H1 (cell line): Measurements from ENCODE around the gene ADARB2. TPM values are rescaled to one million over a fixed set of nuclear protein-coding genes. Genes with fewer than 3 reads are reported as not detected.
A peak's percentile ranks its signal among the peaks of the same experiment; 100 is the strongest.
"Not testable (repeated sequence)": the region's sequence is repeated elsewhere in the genome, so short reads cannot be mapped to it uniquely, and the experiment has no call there.

ENCODE experiments used
- CTCF ChIA-PET: fragments of 300-600 bp; sonication (Branson Sonifier 250); formaldehyde crosslinking; loops from one replicate; lab custom pipeline; 2021; ENCODE audit not compliant: partially characterized antibody; lab: Charles Lee
- POLR2A ChIA-PET: fragments of 300-600 bp; sonication (Branson Sonifier 250); formaldehyde crosslinking; loops from one replicate; lab custom pipeline; 2021; ENCODE audit warnings: inconsistent platforms; ENCODE audit not compliant: partially characterized antibody; lab: Charles Lee
- DNase-seq, 2 experiments: peaks; one replicate each; pipeline versions ENCODE4 v3.0.0 to v3.0.0-alpha.2; 2010 to 2022; ENCODE audit warnings: low spot score in 2 of 2, low read depth in 1 of 2, mixed read lengths in 1 of 2
- FAIRE-seq: peaks from 2 replicates; lab custom pipeline; 2011; peaks lifted over from hg19 to GRCh38; lab: Jason Lieb, UNC
- H2AFZ ChIP-seq: 2 replicates; pipeline ENCODE4 v1.8.1; 2012; ENCODE audit warnings: low read length, inconsistent platforms
- H2AK5ac ChIP-seq: 2 replicates; pipeline ENCODE4 v1.6.1; 2013; ENCODE audit warnings: low read depth, low read length
- H2BK120ac ChIP-seq: replicated peaks from 2 replicates; pipeline ENCODE3; 2013; ENCODE audit warnings: low read depth, low read length, inconsistent platforms
- H2BK12ac ChIP-seq: 2 replicates; pipeline ENCODE4 v1.6.1; 2013; ENCODE audit warnings: low read depth, low read length
- H2BK15ac ChIP-seq: 2 replicates; pipeline ENCODE4 v1.6.1; 2013; ENCODE audit warnings: low read length
- H2BK20ac ChIP-seq: 2 replicates; pipeline ENCODE4 v1.6.1; 2013; ENCODE audit warnings: low read length
- H2BK5ac ChIP-seq: 2 replicates; pipeline ENCODE4 v1.6.1; 2013; ENCODE audit warnings: low read depth, low read length
- H3K14ac ChIP-seq: 2 replicates; pipeline ENCODE4 v1.6.1; 2013; ENCODE audit warnings: inconsistent platforms; ENCODE audit not compliant: insufficient read length
- H3K18ac ChIP-seq: 2 replicates; pipeline ENCODE4 v1.6.1; 2013; ENCODE audit warnings: low read length; ENCODE audit errors: extremely low read depth
- H3K23ac ChIP-seq: 2 replicates; pipeline ENCODE4 v1.6.1; 2013; ENCODE audit warnings: inconsistent platforms; ENCODE audit not compliant: insufficient read length
- H3K23me2 ChIP-seq: 2 replicates; pipeline ENCODE4 v1.6.1; 2013; ENCODE audit warnings: low read depth, low read length
- H3K27ac ChIP-seq: 2 replicates; pipeline ENCODE4 v1.6.1; 2011; ENCODE audit warnings: low read depth, low read length, inconsistent platforms
- H3K27me3 ChIP-seq, 4 experiments: replicated peaks in 1 of 4; 1 replicate in 1 of 4; 2 replicates in 3 of 4; pipeline versions ENCODE4 v1.6.1 to v1.8.1; 2011 to 2013; ENCODE audit warnings: low read length in 3 of 4, mild to moderate bottlenecking in 3 of 4, inconsistent platforms in 2 of 4, mixed read lengths in 2 of 4, moderate library complexity in 1 of 4; ENCODE audit not compliant: control insufficient read depth in 3 of 4, insufficient read depth in 3 of 4; ENCODE audit errors: extremely low read depth in 1 of 4
- H3K36me3 ChIP-seq, 4 experiments: 2 replicates each; pipeline versions ENCODE4 v1.6.1 to v1.8.1; 2011 to 2013; ENCODE audit warnings: mild to moderate bottlenecking in 4 of 4, low read length in 3 of 4, moderate library complexity in 2 of 4, control low read depth in 1 of 4, inconsistent platforms in 1 of 4; ENCODE audit not compliant: insufficient read depth in 4 of 4, control insufficient read depth in 2 of 4
- H3K4ac ChIP-seq: replicated peaks from 2 replicates; pipeline ENCODE3; 2013; ENCODE audit warnings: low read length, low read depth, mixed read lengths, inconsistent platforms; ENCODE audit not compliant: insufficient read length
- H3K4me1 ChIP-seq, 4 experiments: replicated peaks in 1 of 4; 1 replicate in 1 of 4; 2 replicates in 3 of 4; pipeline versions ENCODE4 v1.6.1 to v1.8.1; 2011 to 2013; ENCODE audit warnings: low read length in 3 of 4, inconsistent platforms in 2 of 4, mixed read lengths in 1 of 4; ENCODE audit not compliant: insufficient read depth in 4 of 4, control insufficient read depth in 3 of 4
- H3K4me2 ChIP-seq, 2 experiments: 2 replicates each; pipeline versions ENCODE4 v1.6.1 to v1.8.1; 2011 to 2013; ENCODE audit warnings: low read depth in 2 of 2, low read length in 2 of 2, control low read depth in 1 of 2, inconsistent platforms in 1 of 2, mild to moderate bottlenecking in 1 of 2; ENCODE audit not compliant: insufficient read depth in 1 of 2
- H3K4me3 ChIP-seq, 4 experiments: fragments of 200-600, 300-600 bp in 1 of 4; sonication (generic), shearing (Covaris generic), sonication (Bioruptor Twin) in 1 of 4; 2 replicates each; pipeline versions ENCODE4 v1.5.1 to v1.8.1; 2011 to 2016; ENCODE audit warnings: low read length in 4 of 4, low read depth in 3 of 4, control low read depth in 2 of 4, inconsistent platforms in 2 of 4, mild to moderate bottlenecking in 2 of 4, mixed read lengths in 1 of 4, moderate library complexity in 1 of 4; ENCODE audit not compliant: insufficient read depth in 2 of 4; ENCODE audit errors: extremely low read depth in 1 of 4
- H3K56ac ChIP-seq: replicated peaks from 2 replicates; pipeline ENCODE3; 2013; ENCODE audit warnings: low read depth, mild to moderate bottlenecking, mixed read lengths, low read length, inconsistent platforms; ENCODE audit not compliant: insufficient read length
- H3K79me1 ChIP-seq: 2 replicates; pipeline ENCODE4 v1.6.1; 2013; ENCODE audit warnings: low read depth, low read length, control low read depth
- H3K79me2 ChIP-seq, 2 experiments: 2 replicates each; pipeline versions ENCODE4 v1.6.1 to v1.8.1; 2012 to 2013; ENCODE audit warnings: low read length in 2 of 2, mild to moderate bottlenecking in 2 of 2, inconsistent platforms in 1 of 2; ENCODE audit not compliant: insufficient read depth in 2 of 2, control insufficient read depth in 1 of 2
- H3K9ac ChIP-seq, 4 experiments: replicated peaks in 1 of 4; 1 replicate in 1 of 4; 2 replicates in 3 of 4; pipeline versions ENCODE4 v1.6.1 to v1.8.1; 2011 to 2013; ENCODE audit warnings: low read depth in 3 of 4, low read length in 3 of 4, control low read depth in 2 of 4, mild to moderate bottlenecking in 2 of 4, moderate library complexity in 2 of 4, inconsistent platforms in 1 of 4; ENCODE audit errors: extremely low read depth in 1 of 4
- H3K9me3 ChIP-seq, 2 experiments: 2 replicates each; pipeline versions ENCODE4 v1.6.1 to v1.8.1; 2012 to 2013; ENCODE audit warnings: mild to moderate bottlenecking in 2 of 2, moderate library complexity in 2 of 2, control low read depth in 1 of 2, inconsistent platforms in 1 of 2, low read depth in 1 of 2, low read length in 1 of 2, mixed read lengths in 1 of 2; ENCODE audit not compliant: insufficient read depth in 2 of 2
- H4K20me1 ChIP-seq, 2 experiments: replicated peaks in 1 of 2; 2 replicates each; pipeline versions ENCODE3 to v1.8.1; 2011 to 2013; ENCODE audit warnings: inconsistent platforms in 2 of 2, low read length in 2 of 2, mild to moderate bottlenecking in 1 of 2; ENCODE audit not compliant: insufficient read depth in 2 of 2, control insufficient read depth in 1 of 2
- H4K5ac ChIP-seq: 2 replicates; pipeline ENCODE4 v1.6.1; 2013; ENCODE audit warnings: low read length, low read depth, mixed read lengths, inconsistent platforms; ENCODE audit not compliant: insufficient read length
- H4K8ac ChIP-seq: 2 replicates; pipeline ENCODE4 v1.8.0; 2013; ENCODE audit warnings: mild to moderate bottlenecking, moderate library complexity, low read length, inconsistent platforms; ENCODE audit not compliant: insufficient read depth; ENCODE audit errors: extremely low read depth
- H4K91ac ChIP-seq: replicated peaks from 2 replicates; pipeline ENCODE3; 2013; ENCODE audit warnings: low read length, mixed read lengths, inconsistent platforms; ENCODE audit not compliant: insufficient read length
- POLR2AphosphoS5 ChIP-seq: IDR thresholded peaks from 2 replicates; pipeline ENCODE4 v1.6.1; 2011; ENCODE audit warnings: low read depth, low read length
- RAD21 ChIP-seq, 2 experiments: IDR thresholded peaks in 1 of 2; conservative IDR thresholded peaks in 1 of 2; 2 replicates each; pipeline ENCODE4 v1.6.1; 2011; ENCODE audit warnings: low read depth in 2 of 2, low read length in 2 of 2, improper control_type of control experiment in 1 of 2, inconsistent platforms in 1 of 2, mild to moderate bottlenecking in 1 of 2, moderate library complexity in 1 of 2
- WGBS, 2 experiments: shearing (Covaris generic) in 1 of 2; methylation state at CpG; one replicate each; pipeline versions ENCODE4 v1.1.6 to v1.1.7; 2013 to 2015; ENCODE audit warnings: low lambda C conversion rate in 2 of 2, mixed read lengths in 2 of 2, inconsistent platforms in 1 of 2, low coverage in 1 of 2, missing lambda C conversion rate in 1 of 2; ENCODE audit not compliant: insufficient replicate concordance in 2 of 2, insufficient coverage in 1 of 2, insufficient read length in 1 of 2; ENCODE audit errors: extremely low coverage in 1 of 2, missing lambda C conversion rate in 1 of 2; 5-methylcytosine and 5-hydroxymethylcytosine counted together
- polyA plus RNA-seq, 7 experiments: library from polyadenylated mRNA; depleted of rRNA in 3 of 7; stranded (reverse) in 5 of 7; unstranded in 2 of 7; fragments of >200 nt in 5 of 7; fragments of 200-250 nt in 2 of 7; gene quantifications; 1 replicate in 5 of 7; 2 replicates in 1 of 7; 4 replicates in 1 of 7; pipeline versions ENCODE4 v1.2.1 to v1.2.3, GENCODE V29; 2011 to 2013; ENCODE audit warnings: missing spikeins in 2 of 7, mixed read lengths in 2 of 7
- total RNA-seq: library from RNA; stranded (reverse); fragmentation: NEBNext Ultra II Directional; extraction: Animal tissue kit (Norgen Biotek cat#: 25700); gene quantifications from 2 replicates; pipeline ENCODE4 v1.2.1, GENCODE V29; 2021

The ADARB2 gene
- total and polyA plus RNA-seq, 2 of the 8 experiments (the other 6 are each of a cell fraction or from before 2014, with no cell fraction given): 2.2 to 2.8 TPM

GRCh38 chr10:1464881-1465417, 272.4 kb downstream of the ADARB2 start (continued):
- TF ChIP-seq POLR2AphosphoS5 (no peak), RAD21 (IDR thresholded peaks at IDR 0.05 in 1 of 2, conservative IDR thresholded peaks at IDR 0.05 in 1 of 2; ENCODE audit: low read depth in 2 of 2, low read length in 2 of 2) (no peak)

DNA sequence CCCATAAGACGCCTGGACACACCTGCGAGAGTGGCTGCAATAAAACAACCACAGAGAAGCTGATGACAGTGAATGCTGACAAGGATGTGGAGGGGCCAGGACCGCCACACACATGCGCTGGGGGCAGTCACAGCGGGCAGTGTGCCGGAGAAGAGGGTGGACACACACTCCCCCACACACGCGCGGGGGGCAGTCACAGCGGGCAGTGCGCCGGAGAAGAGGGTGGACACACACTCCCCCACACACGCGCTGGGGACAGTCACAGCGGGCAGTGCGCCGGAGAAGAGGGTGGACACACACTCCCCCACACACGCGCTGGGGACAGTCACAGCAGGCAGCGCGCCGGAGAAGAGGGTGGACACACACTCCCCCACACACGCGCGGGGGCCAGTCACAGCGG, 273.4 kb downstream of the ADARB2 start:
- H3K4me3 ChIP-seq, H3K4me2 ChIP-seq, H2BK12ac ChIP-seq, H4K91ac ChIP-seq, H3K9me3 ChIP-seq, H3K79me2 ChIP-seq, H2BK20ac ChIP-seq, H2BK15ac ChIP-seq, H3K23me2 ChIP-seq, H4K5ac ChIP-seq, FAIRE-seq, H3K56ac ChIP-seq, H3K14ac ChIP-seq, H3K18ac ChIP-seq, H2BK120ac ChIP-seq, H3K9ac ChIP-seq, H2AFZ ChIP-seq, H3K36me3 ChIP-seq, H4K20me1 ChIP-seq, H3K4ac ChIP-seq, POLR2A ChIA-PET, H3K23ac ChIP-seq, H3K4me1 ChIP-seq, H3K79me1 ChIP-seq, DNase-seq, H2BK5ac ChIP-seq, H2AK5ac ChIP-seq, H3K27ac ChIP-seq, H3K27me3 ChIP-seq: not testable (repeated sequence)
- CTCF ChIA-PET: interaction anchor here (0.6 kb wide), 1 partner anchor 293 kb away, joined by 3 read pairs; no protein-coding TSS in a partner anchor
- H4K8ac ChIP-seq: peak overlapping the region; percentile 51; the same call in 1 of the 2 replicates
- WGBS, 2 experiments: 90% methylated on average over 18 of the region's 26 CpGs; no CpG with 5 or more reads in 1 of the 2 experiments
